Measurements from ENCODE around the gene CDH18.

CDH18 gene

GRCh38 chr5:19771174-19771835, 216.7 kb downstream of the CDH18 start:
- H3K4me3 ChIP-seq (ENCODE audit: low read depth, low read length): no peak overlapping the region
- peak; percentile 43 for DNase-seq (ENCODE audit: low read depth, low spot score)
- TF ChIP-seq CTCF (IDR thresholded peaks at IDR 0.05; ENCODE audit: low read depth, low read length): no peak
- in situ Hi-C loops (cut with HindIII; ENCODE audit: low sequenced_read_pairs): no loop called here

- TF ChIP-seq CTCF (IDR thresholded peaks at IDR 0.05; ENCODE audit: low read depth, low read length): no peak
- DNase-seq (ENCODE audit: low read depth, low spot score): no peak
- in situ Hi-C loops (cut with HindIII; ENCODE audit: low sequenced_read_pairs): no loop called here
These were observed 217.6 kb downstream of the CDH18 start for GRCh38 chr5:19770396-19770795.

GRCh38 chr5:19767987-19768386, 220.0 kb downstream of the CDH18 start:
- no peak for TF ChIP-seq CTCF (IDR thresholded peaks at IDR 0.05; ENCODE audit: low read depth, low read length)
- DNase-seq (ENCODE audit: low read depth, low spot score): peak; percentile 4
- in situ Hi-C loops (cut with HindIII; ENCODE audit: low sequenced_read_pairs): no loop called here
- H3K4me3 ChIP-seq (ENCODE audit: low read depth, low read length): no peak overlapping the region

More at GRCh38 chr5:19770396-19770795, 217.6 kb downstream of the CDH18 start:
- no peak overlapping the region for H3K4me3 ChIP-seq (ENCODE audit: low read depth, low read length)

GRCh38 chr5:19753579-19753978, 234.4 kb downstream of the CDH18 start:
- H3K4me3 ChIP-seq (ENCODE audit: low read depth, low read length): no peak overlapping the region
- no peak for DNase-seq (ENCODE audit: low read depth, low spot score)
- no peak for TF ChIP-seq CTCF (IDR thresholded peaks at IDR 0.05; ENCODE audit: low read depth, low read length)
- in situ Hi-C loops (cut with HindIII; ENCODE audit: low sequenced_read_pairs): no loop called here

GRCh38 chr5:19751326-19751725, 236.7 kb downstream of the CDH18 start:
- TF ChIP-seq CTCF (IDR thresholded peaks at IDR 0.05; ENCODE audit: low read depth, low read length): no peak
- no peak overlapping the region for H3K4me3 ChIP-seq (ENCODE audit: low read depth, low read length)
- in situ Hi-C loops (cut with HindIII; ENCODE audit: low sequenced_read_pairs): no loop called here
- DNase-seq (ENCODE audit: low read depth, low spot score): no peak

GRCh38 chr5:19745247-19745646, 242.8 kb downstream of the CDH18 start:
- TF ChIP-seq CTCF (IDR thresholded peaks at IDR 0.05; ENCODE audit: low read depth, low read length): no peak
- H3K4me3 ChIP-seq (ENCODE audit: low read depth, low read length): no peak overlapping the region
- DNase-seq (ENCODE audit: low read depth, low spot score): no peak
- in situ Hi-C loops (cut with HindIII; ENCODE audit: low sequenced_read_pairs): no loop called here

Measured in astrocyte of the spinal cord (primary cell).